ENCODE measurements around the gene NCR2.

Gene NCR2

DNA sequence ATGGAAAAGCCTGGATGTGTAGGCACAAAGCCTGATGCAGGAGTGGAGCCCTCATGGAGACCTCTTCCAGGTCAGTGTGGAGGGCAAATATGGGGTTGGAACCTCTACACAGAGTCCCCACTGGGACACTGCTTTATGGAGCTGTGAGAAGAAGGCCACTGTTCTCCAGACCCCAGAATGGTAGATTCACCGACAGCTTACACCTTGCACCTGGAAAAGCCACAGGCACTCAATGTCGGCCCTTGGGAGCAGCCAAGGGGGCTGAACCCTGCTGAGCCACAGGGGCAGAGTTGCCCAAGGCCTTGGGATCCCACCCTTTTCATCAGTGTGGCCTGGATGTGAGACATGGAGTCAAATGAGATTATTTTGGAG, 24.9 kb downstream of the NCR2 start:
- DNase-seq, result no peak

DNA sequence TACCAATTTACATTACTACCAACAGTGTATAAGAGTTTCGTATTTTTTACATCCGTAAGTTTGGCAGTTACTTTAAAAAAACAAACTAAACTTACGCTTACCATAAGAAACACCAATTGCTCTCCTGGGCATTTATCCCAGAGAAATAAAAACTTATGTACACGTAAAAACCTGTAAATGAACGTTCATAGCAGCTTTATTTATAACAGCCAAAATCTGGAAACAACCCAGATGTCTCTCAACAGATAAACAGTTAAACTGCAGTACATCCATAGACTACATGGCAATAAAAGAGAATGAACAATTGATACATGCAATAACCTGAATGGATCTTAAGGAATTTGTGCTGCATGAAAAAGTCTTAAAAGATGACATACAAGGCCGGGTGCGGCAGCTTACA, 30.7 kb downstream of the NCR2 start:
- DNase-seq, result no peak

DNA sequence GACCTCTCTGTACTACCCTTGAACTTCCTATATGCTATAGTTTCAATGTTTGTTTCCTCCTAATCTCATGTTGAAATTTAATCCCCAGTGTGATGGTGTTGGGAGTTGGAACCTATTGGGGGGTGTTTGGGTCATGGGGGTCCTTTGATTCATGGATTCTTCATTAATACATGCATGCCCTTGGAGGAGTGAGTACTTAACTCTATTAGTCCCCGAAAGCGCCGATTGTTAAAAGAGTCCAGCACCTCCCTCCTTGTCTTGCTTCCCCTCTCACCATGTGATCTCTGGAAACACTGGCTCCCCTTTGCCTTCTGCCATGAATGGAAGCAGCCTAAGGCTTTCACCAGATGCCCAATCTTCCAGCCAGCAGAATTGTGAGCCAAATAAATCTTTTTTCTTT, 31.7 kb downstream of the NCR2 start:
- no peak for DNase-seq

DNA sequence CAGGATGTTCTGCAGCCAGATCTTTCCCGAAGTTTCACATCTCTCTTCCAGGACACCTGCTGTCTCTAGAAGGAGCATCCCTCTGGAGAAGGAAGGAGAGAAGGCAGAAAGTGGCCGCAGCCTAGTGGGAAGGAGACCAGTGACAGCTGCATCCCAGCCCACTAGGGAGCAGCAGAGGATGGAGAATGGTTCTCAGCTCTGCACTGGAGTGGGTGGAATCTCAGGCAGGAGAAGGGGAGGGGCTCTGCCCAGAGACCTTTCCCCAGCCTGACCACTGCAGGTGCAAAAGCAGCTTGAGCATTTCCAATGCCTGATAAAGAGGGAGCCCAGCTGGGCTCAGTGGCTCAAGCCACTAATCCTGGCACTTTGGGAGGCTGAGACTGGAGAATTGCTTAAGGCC, 32.3 kb downstream of the NCR2 start:
- DNase-seq, result no peak

DNA sequence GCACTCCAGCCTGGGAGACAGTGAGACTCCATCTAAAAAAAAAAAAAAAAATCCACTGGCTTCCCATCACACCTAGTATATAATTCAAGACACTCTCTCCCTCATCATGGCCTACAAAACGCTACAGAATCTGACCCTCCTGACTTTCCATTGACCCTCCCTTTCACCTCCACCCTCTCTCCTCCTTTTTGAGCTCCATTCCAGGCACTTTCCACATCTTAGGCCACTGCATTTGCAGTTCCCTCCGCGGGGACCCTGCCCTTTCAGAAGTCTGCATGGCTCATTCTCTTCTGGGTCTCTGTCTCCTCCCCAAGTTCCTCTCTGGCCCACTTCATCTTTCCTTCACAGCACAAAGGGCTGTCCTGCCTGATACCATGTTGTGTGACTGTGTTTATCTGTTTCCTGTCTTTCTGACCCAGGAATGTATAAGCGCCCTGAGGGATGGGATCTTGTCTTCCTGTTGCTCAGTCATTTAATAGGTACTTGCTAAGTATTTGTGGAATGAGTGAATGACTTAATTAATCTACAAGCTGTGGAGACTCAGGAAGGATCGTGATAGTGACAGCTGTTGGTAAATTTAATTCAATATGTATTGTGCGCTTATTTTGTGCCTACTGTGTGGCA, 35.2 kb downstream of the NCR2 start:
- DNase-seq, result no peak

DNA sequence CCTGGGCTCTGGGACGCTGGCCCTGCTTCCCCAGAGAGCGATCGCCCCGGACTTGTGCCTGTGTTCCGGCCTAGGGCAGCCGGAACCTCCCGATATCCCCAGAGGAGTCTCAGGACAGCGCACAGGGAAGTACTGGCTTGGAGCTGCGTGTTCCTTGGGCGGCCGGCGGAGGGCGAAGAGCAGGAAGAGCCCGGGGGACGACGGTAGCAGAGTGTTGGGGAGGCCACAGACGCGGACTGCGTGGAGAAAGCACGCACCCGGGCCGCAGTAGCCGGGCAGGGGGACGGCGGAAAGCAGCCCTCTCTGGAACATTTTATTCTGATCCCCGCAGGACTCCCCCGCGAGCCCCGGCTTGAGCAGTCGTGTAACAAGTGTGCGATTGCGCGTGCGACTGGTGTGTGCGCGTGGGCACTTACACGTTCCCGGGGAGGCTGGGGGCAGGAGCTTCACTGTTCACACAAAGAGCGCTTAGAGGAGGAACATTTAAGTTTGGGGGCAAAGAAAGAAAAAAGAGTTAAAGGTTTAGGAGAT, 36.1 kb downstream of the NCR2 start:
- no peak for DNase-seq

DNA sequence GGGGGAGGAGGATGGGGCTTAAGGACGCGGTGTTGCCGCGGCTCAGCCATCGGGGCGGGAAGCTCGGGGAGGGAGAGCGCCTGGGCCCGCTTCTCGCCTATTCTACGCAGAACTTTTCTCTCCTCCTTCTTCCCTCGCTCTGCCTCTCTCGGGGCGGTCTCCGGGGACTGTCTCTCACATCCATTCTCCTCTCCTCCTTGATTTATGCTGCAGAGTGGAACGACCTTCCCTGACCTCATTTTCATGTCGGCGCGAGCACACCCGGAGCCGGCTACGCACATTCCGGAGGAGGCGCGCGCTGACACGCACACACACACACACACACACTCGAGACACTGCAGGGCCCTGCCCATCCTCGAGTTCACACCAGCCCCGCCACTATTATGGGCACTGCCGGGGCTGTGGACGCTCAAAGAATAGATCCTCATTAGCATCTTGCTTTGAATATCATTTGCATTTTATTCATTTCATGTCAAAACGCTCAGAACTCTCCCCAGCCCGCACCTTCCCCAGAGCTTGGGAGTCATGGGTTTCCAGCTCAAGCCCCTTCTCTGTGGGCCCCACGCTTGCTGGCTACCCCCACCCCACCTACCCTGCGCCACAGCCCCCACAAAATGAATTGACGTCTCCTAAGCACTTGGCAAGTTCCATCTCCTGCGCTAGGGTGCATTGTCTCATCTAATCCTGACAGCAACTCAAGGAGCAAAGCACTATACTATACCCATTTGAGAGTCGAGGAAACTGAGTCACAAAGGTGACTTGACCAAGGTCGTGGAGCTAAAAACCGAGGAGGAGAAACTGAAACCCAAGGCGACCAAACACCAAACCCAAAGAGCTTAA, 36.8 kb downstream of the NCR2 start:
- DNase-seq, result peak; percentile 1

DNA sequence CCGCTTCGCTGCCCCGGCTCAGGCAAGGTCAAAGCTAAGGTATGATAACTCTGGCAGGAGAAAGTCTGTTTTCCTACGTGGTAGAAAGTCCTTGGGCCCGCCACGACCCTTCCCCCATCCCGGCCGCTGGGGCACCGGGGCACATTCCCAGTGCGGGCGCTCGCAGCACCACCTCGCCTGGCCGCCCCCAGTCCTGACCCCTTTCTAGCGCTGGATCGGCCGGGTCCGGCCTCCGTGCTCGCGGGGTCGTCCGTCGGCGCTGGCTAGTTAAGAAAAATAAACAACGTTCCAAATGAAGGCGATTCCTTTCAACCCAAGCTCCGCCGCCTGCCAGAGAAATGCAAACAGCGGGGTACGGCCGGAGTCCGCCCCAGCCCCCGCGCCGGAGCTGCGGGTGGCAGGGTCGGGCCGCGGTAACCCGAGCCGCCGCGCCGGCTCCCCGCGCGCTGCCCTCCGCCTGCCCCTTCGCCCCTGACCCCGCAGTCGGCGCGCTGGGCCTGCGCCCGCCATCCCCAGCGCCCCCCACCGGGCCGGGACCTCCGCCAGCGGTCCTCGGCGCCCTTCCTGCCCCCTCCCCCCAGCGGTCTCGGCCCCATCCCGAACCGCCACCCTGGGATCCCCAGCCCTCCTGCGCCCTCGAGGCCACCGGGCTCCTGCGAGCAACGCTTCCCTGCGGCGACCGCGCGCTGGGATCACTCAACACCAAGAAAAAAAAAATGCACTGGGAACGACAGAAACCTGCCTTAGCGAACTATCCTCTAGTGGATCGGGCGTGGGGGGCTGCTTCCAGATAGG, 37.6 kb downstream of the NCR2 start:
- DNase-seq, result no peak

DNA sequence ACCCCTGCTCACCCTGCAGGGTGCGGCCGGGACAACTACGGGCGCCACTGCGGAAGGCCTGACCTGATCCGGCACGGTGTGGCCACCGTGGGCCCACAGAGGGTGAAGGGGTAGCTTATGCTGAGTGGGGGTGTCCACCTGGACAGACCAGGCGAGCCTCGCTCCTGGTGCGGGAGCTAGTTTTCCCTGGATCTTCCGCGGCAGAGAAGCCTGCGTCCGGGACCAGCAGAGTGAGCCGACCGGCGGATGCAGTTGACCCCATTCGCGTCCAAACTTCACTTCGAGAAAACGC, 38.2 kb downstream of the NCR2 start:
- no peak for DNase-seq

DNA sequence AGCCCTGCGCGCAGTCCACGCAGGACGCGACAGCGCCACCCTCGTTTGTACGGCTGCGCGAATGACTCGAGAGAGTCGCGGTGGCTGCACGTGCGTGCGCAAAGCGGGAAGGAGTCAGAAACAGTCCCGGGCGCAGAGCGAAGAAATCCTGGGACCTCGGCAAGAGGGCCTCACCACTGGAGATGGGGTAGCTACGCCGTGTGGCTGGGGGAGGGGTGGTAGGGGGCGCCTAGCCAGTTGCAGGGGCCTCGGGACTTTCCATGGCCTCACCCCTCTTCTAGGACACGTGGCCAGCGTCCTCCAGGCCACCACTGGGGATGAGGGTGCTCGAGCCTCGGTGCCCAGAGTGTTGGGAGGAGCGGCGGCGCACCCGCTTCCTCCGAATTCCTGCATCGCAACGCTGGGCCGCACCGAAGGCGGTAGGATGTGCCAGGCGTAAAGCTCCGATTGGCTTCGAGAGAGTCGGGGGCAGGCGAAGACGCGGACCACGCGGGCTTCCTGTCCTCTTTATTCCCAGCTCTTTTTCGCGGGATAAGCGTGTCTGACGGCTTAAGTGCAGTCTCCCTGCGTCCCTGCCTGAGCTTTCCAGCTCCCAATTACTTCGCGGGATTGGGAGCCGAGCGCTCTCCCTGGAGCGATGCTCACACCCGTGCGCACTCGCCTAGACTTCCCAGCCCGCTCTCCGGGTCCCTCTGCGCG, 38.7 kb downstream of the NCR2 start:
- DNase-seq, result no peak

DNA sequence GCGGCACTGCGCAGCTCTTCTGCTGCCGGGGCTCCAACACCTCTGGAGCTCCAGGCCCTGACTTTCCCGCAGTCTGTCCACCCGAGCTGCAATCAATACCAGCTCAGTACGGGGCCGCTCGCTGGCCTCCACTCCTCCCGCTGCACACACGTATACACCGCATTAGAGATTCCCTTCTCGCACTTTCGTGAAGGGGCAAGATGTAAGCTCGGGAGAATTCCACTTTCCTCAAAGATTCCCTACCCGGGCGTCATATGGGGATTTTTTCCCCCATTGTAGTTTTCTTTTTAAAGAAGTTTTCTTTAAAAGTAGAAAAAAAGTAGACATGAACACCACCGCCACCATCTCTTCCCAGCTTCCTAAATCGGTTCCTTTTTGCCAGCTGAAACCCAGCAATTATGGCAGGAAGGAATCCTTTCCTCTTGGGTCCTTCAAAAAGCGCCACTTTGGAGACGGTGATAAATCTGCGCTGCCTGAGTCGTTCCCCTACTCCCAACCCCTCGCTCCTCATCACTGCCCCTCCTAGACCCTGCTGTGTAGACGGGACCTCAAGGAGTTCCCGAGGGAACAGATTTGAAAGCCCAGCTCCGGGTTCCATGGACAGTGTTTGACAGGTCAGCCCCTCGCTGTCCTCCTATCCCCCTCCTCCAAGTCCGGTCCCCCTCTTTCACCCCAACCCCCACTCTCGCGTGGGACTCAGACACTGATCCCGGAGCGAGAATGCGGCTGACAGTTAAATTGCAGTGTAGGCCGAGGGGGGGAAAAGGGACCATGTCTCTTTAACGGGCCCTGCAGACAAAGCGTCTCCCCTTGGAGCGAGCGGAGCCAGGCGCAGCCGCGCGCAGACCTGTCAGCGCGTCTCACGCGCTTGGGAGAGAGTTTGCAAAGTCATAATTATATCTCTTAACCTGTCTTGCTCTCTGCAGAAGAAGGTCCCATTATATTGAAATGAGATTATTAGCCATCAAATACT, 39.5 kb downstream of the NCR2 start:
- no peak for DNase-seq

DNA sequence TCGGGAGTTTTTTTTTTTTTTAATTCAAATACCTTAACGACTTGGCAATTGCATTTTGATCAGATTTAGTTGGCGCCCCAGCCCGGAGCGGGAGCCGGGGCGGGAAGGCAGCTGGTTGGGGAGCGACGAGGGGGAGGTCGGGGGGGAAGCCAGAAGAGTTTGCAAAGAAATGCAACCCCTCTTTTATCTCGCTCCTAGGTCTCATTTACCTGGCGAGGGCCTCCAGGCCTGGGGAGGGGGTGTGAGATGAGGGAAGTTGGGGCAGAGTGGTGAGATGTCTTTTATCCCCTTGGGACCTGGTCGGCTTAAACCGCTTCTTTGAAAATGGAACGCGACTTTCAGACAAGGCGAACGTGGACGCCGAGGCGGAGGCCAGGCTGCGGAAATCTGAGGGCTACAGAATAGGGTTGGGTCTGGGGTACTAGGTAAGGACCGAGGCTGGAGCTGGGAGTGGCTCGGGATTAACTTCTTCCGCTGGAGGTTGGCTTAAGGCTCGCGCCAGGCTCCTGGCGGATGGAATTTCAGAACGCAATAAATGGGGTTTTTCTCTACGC, 40.3 kb downstream of the NCR2 start:
- DNase-seq, result no peak

DNA sequence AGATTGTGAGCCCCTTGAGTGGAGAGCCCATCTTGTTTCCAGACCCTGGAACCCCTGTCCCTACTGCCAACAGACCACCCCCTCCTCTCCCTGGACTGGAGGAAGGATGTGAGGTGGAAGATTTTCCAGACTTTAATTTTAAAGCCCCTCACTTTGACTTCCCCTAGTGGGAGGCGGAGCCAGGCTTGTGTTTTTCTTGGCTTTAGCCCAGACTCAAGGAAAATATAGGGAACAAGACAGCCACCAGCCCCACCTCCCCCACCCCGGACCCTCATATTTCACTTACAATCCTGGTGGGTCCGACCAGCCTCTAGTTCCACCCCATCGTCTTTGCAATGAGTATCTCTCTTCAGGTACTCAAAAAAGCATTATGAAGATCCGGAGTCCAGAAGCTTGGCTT, 40.8 kb downstream of the NCR2 start:
- DNase-seq, result no peak

DNA sequence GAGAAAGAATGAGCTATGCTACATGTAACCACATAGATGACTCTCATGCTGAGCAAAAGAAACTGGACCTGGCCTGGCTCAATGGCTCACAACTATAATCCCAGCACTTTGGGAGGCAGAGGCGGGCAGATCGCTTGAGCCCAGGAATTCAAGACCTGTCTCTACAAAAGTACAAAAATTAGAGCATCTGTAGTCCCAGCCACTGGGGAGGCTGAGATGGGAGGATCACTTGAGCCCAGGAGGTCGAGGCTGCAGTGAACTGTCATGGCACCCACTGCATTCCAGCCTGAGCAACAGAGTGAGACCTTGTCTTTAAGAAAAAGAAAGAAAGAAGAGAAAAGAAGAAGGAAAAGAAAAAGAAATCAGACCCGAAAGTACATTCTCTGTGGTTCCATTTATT, 41.7 kb downstream of the NCR2 start:
- DNase-seq, result no peak

DNA sequence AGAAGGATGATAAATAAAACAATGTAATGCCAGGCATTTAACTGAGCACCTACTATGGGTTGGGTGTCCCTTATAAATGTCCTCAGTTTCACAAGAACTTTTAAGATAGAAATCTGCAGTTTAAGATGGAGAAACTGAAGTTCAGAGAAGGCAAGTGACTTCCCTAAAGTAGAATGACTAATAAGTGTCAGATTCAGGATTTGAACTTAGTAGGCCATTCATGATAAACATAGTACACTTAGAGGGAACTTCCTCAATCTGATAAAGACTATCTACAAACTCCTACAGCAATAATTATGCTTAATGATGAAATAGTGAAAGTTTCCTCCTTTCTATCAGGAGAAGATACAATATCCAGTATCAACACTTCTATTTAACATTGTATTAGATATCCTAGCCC, 43.9 kb downstream of the NCR2 start:
- DNase-seq, result no peak

DNA sequence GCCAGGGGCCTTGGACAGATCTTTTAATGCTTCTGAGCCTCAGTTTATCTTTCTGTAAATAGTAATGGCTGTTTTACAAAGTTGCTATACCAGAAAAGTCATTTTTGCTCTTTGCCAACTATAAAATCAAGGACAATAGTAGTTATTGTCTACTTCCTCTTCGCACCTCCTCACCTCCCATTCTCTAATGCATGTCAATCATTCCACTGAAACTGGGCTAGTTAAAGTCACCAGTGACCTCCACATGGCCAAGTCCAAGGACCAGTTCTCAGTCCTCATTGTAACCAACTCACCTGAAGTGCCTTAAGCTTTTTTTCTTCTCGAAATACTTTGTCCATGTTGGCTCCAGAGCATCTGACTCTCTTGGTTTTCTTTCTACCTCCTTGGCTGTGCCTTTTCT, 51.2 kb downstream of the NCR2 start:
- no peak for DNase-seq

DNA sequence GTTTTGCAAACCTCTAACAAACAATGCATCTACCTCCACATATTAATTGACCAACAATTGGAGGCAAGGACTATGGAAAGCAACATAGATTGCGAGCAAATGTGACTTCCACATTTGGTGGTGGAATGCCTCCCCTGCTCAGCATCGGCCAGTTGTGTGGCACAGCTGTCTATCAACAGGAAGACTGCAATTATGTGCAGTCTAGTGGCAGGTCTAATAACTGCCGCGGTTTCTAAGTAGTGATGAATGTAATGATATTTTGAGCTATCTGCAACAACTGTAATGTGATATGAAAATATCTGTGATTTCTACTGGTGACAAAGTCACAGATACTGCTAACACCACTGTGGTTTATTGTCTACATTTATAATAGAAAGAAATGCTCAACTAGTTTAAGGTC, 56.8 kb downstream of the NCR2 start:
- no peak for DNase-seq

DNA sequence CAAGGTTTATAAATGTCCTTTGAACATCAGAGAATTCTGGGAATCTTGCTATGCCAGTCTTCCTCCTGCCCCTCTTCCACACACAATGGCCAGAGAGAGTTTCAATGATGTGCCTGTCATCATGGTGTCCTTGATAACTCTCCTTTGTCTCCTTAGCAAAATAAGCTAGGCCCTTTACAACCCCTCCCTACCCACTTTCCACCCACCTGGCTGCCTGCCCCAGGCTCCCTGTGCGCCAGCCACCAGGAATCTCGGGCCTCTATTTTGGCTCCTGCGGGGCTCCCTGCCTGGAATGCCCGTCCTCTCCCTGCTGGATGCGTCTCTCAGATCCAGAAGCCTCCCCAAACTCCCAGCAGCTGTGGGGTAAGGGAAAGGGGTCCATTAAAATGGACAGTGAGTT, 60.9 kb downstream of the NCR2 start:
- no peak for DNase-seq

DNA sequence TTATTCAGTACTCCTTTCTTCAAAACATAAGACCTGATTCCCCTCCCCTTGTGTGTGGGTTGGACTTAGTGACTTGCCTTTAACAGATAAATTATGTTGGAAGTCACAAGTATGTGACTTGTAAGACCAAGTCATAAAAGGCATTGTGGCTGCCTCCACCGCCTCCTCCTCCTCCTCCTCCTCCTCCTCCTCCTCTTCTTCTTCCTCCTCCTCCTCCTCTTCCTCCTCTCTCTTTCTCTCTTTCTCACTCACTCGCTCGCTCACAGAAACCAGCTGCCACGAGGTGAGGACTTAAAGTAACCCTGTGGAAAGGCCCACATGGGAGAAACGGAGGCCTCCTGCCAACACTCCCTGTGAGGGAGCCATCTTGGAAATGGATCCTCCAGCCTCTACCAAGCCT, 64.0 kb downstream of the NCR2 start:
- DNase-seq, result no peak
